G401.6 (cell line): ENCODE data around the gene PI16.
"Not testable (repeated sequence)": the region's sequence is repeated elsewhere in the genome, so short reads cannot be mapped to it uniquely, and the experiment has no call there.

Experiments
- FAIRE-seq: peaks from 2 replicates; lab custom pipeline; 2012; peaks lifted over from hg19 to GRCh38; lab: Jason Lieb, UNC

The PI16 gene

DNA sequence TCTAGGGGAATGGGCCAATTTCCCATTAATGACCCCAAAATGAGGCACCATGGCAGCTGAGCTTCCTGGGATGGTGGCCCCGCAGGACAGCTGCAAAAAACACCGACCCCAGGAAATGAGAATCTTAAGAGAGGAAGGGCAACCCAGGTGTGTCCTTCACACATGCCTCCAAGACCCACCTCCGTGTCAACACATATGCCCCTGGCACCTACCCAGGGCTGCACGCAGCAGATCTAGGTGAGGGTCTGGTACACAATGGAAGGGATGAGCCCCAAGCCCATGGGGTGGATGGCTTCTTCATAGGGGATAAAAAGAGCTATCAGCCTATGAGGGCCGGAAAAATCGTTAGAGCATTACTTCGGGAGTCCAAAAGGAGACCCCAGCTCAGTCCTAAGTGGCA, 22.0 kb downstream of the PI16 start:
- no peak for FAIRE-seq

DNA sequence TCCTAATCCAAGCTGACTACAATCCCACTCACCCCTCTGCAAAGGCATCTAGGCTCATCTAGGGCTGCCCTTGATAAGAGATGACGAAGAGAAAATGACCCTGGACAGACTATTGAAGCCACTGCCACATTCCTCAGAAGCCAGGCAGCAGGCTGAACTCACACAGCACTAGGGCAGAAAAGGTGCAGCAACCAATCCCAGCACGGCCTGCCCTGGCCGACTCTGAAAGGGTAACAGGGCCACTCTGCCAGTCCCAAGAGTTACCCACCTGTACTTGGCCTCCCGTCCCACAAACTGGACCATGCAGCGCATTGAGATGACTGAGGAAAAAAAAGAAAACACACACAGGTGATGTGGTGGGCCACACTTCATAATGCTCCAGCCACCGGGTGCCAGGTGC, 22.4 kb downstream of the PI16 start:
- no peak for FAIRE-seq

DNA sequence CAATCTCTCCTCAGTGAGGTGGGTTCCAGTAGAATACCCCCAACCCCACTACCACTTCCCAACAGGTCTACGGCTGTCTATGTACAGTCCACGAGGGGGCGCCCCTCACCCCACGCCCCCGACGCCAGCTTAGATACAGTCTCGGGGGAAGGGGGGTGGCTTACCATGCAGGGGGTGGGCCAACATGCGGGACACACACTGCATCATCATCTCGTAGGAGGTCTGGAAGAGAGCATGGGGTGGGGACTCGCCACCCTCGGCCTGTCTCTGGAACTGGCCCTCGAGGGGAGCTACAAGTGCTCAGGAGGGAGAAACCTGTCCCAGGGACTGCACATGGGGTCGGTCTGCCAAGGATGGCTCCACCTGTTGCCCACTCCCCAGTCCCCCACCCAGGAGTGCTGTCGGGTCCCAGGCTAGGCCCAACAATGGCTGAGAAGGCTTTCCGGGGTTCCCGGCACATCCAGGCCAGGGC, 23.0 kb downstream of the PI16 start:
- no peak for FAIRE-seq

DNA sequence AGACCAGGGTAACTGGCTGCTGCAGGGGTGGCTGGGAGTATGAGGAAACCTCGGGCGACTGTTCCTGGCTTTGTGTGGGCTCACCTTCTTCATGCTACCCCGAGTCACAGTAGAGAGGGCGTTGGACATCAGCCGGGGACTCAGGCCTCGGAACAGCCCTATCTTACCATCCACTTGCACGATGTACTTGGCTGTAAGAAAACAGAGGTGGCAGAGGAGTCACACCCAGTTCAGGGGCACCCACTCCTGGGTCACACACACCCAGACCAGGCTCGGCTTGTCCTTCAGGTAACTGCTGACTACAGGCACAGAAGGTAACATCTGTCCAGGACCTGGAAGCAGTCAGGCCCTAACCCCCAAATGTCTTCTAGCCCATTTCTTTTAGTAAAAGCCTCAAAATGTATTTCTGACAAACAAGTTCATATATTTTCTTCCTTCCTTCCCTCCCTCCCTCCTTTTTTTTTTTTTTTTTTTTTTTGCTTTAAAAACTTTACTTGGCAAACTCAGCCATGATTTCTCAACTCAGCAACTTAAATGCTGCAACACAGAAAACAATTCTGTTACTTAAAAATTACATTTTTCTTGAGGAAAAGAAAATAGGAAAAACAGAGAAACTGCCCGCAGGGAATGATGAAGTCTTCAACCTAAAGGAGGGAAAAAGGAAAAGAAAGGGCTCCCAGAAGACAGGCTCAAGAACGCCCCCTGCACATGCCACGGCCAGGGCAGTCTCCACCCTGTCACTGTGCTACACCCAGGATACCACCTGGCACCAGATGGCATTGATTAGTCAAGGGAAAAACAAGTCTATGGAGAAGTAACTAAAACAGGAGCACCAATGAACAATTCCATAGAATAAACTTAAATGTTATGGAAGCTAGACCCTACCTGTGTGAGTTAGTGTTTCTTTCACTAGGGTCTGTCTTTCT, 24.1 kb downstream of the PI16 start:
- no peak for FAIRE-seq

DNA sequence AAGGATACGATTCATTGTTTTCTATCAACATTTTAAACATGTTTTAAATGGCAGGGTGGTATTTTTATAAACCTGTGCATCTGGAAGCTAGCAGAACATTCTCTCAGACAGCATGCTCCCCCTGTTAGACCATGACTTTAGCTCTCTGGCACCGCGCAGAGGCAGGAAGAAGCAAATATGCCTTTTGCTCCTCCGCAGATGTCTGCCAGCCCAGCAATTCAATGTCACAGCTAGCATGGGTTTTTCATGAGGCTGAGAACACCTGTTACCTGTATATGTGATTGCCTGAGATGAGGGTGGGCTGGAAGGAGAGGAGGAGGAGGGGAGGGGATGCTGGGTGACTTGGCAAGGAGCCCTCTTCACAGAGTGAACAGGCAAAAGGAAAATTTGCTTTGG, 24.8 kb downstream of the PI16 start:
- FAIRE-seq = peak; percentile 58

DNA sequence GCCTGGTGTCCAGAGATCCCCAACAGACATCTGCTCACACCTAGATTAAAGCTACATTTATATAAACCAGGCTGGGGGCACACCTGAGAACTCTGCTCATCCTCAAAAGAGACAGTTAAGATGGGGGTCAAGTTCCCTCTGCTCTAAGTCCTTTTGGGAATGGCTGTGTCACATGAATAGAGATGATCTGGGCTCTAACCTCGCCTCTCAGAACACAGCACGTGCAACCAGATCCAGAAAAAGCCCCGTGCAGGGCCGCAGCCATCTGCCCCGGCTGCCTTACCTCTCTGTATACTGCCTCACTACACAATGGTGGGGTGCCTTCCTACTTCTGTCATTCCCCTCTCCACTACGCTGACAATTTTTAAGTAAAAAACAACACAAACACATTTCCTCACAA, 25.6 kb downstream of the PI16 start:
- FAIRE-seq = no peak

DNA sequence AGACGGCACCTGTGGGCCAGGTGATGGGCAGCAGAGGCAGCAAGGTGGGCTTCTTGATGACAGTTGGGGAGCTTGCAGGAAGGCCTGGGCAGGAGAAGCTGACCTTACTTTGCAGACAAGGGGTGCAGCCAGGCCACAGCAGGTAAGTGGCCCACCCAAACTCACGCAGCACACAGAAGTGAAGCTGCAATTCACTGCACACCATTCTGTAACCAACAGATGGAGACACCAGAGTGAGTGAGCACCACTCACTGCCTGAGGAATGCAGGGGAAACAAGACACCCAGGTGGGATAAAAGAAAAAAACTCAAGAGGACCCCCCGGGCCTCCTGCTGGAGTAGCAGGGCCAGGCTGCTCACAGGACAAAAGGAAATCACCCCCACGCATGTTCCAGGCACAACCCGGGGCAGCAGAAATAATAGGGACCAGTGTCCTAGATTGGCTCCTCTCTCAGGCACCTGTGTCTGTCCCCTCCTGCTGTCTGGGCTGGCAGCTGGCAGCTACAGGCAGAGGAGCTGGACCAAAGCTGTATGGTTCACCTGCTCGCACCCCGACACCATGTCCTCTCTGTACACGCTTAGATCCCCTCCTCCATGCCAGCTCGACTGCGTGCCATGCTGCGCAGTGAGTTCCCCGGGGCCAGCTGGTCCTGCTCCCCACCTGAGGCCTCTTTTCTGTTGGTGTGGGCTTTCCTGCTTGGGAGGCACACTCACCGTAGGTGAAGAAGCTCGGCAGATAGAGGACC, 26.5 kb downstream of the PI16 start:
- no peak for FAIRE-seq

DNA sequence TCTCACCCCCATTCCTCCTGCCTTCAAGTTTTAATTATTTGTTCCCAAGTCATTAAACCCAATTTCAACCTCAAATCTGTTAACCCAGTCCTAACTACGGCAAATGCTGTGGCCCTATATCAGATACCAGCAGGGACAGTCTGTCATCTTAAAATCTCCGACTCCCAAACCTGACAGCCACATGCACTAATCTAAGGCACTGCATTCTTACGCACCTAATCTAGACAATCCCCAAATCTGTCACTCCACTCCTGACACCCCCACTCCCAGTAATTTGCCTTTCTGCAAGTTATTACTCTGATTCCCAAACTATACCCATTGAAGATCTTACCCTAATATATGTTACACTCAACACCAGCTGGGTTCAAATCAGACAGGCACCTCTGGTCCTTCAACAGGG, 29.0 kb downstream of the PI16 start:
- FAIRE-seq = no peak

DNA sequence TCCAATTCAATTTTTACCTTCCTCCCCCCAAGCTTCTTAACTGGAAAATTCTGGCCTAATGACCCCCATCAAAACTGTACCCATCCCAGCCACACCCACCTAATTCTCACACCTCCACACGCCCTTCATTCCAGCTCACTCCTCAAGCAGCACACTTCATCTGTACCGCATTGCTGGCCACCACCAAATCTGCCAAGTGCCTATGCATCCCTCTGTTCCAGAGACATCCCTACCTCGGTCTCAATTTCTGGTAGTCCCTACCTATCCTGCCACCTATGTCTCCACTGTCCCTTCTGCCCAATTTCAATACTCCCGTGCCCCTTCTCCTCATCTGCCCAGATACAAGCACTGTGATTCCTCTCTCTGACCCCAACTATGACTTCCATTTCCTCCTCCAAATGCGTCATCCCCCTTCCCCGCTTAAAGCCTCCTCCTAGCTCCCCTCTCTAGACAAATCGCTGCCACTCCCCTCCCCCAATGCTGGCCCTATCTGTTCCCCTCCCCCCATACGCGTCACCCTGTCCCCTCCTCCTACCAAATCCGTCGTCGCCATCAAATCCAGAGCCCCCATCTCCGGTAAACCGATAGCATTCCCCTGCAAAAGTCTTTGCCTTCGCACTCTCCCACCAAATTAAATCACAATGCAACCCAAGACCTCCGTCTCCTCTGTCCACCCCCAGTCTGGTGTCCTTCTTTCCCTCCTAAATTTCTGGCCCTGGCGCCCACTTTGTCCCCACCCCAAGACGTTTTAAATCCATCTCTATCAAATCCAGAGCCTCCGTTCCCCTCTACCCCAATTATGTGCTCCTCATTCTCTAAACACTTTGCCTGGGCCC, 30.3 kb downstream of the PI16 start:
- FAIRE-seq = no peak

DNA sequence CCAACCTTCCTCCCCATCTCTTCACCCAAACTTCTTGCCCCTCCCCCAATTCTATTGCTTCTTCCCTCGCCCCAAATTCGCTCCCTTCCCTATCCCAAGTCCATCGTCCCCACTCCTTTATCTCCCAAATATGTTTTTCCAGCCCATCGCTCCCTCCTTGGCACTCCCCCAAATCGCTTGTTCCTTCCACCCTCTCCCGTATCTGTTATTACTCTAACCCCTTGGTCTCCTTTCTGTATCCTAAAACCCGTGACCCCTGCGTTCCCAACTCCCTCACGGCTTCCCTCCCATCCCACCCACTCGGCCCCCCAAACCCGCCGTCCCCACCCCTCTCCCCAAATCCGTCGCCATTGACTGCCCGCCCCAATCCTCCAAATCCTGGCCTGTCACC, 30.9 kb downstream of the PI16 start:
- no peak for FAIRE-seq

DNA sequence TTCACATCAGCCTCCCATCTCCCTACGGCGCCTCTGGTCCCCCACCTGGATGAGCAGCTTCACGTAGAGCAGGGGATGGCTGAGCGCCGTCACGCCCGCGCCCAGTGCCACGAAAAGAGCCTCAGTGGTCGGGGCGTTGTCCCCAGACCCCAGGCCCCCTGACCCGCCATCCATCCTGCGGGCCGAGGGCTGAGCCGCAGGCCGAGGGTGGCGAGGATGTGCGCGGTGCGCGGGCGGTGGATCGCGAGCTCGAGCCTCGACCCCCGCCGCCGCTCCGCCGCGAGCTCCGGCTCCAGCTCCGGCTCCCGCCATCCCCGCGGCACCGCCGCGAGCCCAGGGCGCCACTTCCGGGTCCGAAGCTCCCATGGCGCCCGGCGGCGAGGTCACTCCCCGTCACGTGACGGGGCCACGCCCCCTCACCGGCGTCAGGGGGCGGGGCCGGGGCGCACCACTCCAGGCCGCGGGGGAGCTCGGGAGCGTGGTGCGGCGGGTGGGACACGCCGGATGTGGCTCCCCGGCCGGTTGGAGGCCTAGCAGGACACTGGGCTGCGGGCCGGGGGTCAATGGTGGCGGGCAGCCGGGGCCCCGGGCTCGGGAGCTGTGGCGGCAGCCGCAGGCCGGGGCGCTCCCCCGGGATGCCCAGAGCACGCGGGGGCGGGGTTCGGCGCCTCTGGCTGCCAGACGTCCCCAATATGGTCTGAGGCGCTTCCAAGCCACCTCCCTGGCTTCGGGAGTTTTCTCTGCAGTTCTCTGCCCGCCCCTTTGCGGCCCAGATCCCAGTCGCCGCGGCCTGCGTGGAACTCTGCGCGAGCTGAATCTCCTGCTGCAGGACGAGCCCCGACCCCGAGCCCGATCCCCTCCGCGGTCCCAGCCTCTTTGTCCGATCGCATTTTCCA, 31.5 kb downstream of the PI16 start, which contains the start of gene MTCH1:
Gene MTCH1 (minus strand): TSS at position 389 of the 896 bp plus-strand sequence. CDS start 23 bp downstream, at position 366.
- no peak for FAIRE-seq

DNA sequence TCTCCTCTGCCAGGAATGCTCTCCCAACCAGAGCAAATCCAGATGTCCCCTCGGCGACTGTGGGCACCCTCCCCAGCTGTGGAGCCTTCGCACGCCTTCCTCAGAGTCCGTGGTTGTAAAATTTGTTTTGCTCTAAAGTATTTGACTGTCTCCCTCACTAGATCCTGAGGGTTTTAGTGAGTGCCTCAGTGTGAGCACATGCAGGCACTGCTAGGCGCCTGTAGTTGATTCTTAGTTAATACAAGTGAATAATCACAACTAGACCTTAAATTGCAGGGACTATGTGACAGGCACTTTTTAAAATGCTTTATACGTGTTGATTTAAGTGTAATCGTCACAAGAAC, 32.1 kb downstream of the PI16 start:
- no peak for FAIRE-seq

DNA sequence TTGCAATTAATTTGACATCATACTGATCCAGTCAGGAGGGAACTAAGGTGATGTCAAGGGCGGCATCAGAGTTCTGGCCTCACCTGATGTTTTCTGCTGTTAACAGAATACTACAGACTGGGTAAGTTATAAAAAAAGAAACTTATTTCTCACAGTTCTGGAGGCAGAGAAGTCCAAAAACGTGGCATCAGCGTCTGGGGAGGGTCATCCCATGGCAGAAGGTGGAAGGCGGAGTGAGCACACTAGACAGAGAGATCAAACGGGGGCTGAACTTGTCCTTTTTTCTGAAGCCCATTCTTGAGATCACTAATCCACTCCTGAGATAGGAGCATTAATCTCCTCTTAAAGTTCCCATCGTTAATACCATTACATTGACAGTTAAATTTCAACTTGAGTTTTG, 34.7 kb downstream of the PI16 start:
- no peak for FAIRE-seq

DNA sequence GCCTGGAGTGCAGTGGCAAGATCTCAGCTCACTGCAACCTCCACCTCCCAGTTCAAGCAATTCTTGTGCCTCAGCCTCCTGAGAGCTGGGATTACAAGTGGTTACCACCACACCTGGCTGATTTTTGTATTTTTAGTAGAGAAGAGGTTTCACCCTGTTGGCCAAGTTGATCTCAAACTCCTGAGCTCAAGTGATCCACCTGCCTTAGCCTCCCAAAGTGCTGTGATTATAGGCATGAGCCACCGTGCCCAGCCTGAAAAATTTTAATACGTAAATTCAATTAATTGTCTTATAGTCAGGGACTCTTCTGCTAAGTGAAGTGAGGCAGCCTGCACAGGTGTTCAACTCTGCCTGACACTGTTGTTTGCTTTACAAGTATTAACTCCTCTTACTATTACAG, 35.9 kb downstream of the PI16 start:
- not testable (repeated sequence) for FAIRE-seq

DNA sequence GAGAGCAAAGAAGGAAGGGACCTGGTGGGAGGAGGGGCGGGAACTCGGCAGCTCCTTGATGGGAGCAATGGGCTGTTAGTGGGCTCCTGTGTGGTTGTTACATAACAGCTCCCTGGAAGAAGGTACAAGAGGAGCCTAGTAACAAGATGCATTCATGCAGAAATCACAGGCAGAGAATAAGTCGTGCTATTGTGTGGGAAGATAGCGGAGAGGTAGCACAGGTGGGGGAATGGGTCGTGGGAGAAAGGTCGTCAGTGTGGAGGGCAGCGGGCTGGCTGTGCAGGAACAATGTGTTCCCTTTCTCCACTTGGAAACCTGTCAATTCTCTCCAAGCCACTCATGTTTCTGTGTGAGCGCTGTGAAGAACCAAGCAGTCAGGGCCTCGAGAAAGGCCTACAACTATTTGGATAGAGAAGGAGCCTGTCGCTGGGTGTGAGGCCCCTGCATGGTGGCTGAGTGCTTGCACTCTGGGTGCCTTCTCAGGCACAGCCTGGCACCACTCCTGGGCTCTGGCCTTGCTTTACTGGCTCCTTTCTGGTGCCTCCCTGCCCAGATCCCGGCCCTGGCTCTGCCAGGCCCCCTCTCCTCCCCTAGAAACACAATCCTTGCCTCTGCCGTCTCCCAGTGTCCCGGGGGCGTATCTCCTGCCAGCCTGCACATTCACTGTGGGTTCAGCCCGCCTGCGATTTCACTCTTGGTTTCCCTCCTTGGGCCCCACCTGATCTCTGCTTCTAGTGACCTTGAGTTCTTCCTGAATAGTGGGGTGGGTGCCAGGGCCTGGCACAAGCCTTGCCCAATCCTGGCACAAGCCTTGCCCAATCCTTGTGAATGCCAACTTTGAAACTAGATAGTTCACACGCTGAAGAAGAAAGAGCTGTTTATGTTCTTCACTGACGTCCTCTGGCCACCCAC, 43.5 kb downstream of the PI16 start:
- FAIRE-seq = no peak

DNA sequence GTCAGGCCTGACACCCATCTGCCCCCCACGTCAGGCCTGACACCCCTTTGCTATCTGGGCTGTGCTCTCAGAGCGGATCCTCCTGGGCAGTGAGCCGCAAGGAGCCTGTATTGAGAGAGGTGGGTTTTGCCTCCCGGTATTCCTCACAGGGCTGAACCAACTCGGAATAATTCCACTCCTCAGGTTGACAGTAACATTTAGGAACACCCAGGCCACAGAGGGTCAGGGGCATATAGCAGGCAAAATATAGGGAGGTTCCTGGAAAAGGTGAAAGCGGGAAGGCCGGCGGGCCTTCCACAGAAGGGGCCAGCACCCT, 44.1 kb downstream of the PI16 start:
- FAIRE-seq = no peak

DNA sequence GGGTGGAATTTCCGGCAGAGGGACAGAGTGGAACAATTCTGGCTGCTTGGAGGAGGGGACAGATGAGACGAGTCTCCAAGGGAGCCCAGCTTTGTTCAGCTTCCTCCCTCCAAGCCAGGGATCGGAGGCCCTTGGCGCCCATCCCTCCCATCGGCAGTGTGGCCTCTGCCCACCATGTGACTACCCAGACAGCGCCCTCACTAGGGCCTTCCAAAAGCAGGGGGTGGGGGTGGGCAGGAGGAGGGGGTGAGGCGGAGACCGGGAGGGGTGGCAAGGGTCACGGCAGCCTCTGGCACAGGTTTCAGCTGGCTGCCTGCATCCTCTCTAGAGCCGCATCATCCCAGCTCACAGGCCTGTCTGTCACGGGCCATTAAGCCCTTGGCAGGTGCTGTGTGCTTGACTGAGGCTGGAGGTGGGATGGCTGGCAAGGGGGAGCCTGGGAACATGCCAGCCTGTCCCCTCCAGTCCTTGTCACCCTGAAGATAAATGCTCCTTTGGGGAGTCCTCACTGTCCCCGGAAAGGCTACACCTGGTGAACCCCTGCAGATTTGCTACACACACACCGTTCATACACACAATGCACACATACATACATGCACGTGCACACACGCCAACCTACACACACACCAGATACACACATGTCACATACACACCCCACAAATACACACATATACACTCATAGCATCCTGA, 44.7 kb downstream of the PI16 start:
- no peak for FAIRE-seq

DNA sequence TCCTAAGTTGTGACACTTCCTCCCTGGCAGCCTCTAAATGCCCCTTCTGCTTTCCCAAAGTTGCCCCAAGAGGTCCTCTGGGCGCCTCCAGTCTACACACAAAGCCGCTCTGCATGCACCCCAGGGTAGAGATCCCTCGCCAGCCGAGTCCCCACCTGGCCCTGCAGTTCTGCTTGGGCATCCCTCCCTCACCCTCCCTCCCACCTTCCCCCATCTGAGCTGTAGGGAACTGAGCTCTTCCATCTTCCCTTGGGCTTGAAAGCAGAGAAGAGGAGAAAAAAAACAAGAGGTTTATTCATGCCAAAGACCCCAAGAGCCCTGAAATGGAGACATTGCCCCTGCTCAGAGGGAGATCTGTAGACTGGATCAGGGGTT, 45.2 kb downstream of the PI16 start:
- no peak for FAIRE-seq

DNA sequence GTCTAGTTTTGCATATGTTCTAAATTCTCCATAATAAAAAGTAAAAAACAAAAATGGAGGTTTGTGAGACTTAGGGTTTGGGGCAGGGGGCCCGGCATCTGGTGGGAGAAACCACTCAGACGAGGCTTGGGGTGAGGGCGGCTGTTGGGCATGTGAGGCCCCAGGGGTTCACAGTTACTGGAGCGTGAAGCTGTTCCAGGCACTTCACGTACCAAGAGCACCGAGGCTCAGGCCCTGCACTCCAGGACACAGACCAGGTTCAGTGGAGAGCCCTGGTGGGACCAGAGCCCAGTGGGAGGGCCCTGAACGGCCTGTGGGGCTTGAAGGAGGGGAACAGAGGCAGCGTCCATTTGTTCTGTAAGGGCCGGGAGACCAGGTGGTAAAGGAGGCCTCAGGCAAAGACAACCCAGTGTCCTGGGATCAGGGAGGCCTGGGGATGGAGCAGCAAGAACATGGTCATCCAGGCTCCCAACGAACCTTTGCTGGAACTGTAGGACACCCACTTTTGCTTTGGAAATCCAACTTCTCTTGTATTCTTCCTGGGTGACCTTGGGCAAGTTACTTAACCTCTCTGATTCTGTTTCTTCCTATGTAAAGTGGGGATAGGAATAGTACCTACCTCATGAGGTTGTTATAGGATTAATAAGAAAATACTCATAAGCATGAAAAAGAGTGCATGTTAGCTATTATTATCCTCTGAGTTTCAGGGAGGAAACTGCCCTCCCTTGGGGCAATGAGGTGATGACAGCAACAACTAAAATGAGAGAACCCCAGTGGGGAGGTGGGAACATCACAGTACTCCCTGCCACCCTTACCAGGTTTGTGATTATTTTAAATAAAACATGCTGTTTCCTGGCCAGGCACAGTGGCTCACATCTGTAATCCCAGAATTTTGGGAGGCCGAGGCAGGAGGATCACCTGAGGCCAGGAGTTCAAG, 49.8 kb downstream of the PI16 start:
- no peak for FAIRE-seq
